A549 (cell line): ENCODE results near the gene ARHGEF11.

ENCODE experiments used
- CBX2 ChIP-seq: fragments of 200-600 bp; sonication (generic); IDR thresholded peaks from 2 replicates; pipeline ENCODE4 v1.6.1; 2016; ENCODE audit warnings: low read depth, mild to moderate bottlenecking, borderline replicate concordance
- EHMT2 ChIP-seq: fragments of 200-600 bp; sonication (generic); IDR thresholded peaks from 2 replicates; pipeline ENCODE4 v1.6.1; 2016; ENCODE audit warnings: antibody characterized with exemption, low read depth, mild to moderate bottlenecking, moderate library complexity
- ELK1 ChIP-seq: fragments of 150-350 bp; IDR thresholded peaks from 2 replicates; pipeline ENCODE4 v1.6.1; 2014; ENCODE audit warnings: low read depth, mild to moderate bottlenecking, low read length
- ESRRA ChIP-seq: fragments of 150-350 bp; IDR thresholded peaks from 2 replicates; pipeline ENCODE4 v1.6.1; 2014; ENCODE audit warnings: mild to moderate bottlenecking, low read length, borderline replicate concordance
- FOSL2 ChIP-seq, 2 experiments: fragments of 450-650 bp in 1 of 2; fragments of >200 bp in 1 of 2; sonication (Bioruptor Twin) in 1 of 2; formaldehyde crosslinking; IDR thresholded peaks; 2 replicates each; pipeline versions ENCODE4 v1.5.0 to v1.6.1; 2016 to 2020; ENCODE audit warnings: mild to moderate bottlenecking in 1 of 2, moderate library complexity in 1 of 2
- HDAC2 ChIP-seq: fragments of 200-600 bp; sonication (generic); IDR thresholded peaks from 2 replicates; pipeline ENCODE4 v1.6.1; 2016
- MAX ChIP-seq: IDR thresholded peaks from 2 replicates; pipeline ENCODE4 v1.6.1; 2012
- NR3C1 ChIP-seq: fragments of >200 bp; sonication (Bioruptor Twin); formaldehyde crosslinking; IDR thresholded peaks from 3 replicates; pipeline ENCODE4 v1.6.1; 2017
- POLR2A ChIP-seq: IDR thresholded peaks from 2 replicates; pipeline ENCODE4 v1.6.1; 2012; ENCODE audit warnings: mild to moderate bottlenecking, low read length
- REST ChIP-seq: fragments of 200-600 bp; sonication (generic); IDR thresholded peaks from 2 replicates; pipeline ENCODE4 v1.6.1; 2016; ENCODE audit warnings: antibody characterized with exemption, mild to moderate bottlenecking, moderate library complexity
- SMC3 ChIP-seq: fragments of >200 bp; sonication (Bioruptor Twin); formaldehyde crosslinking; IDR thresholded peaks from 3 replicates; pipeline ENCODE4 v1.6.1; 2018; ENCODE audit warnings: inconsistent platforms
- TF ChIP-seq, protein P1 (sequence below): fragments of >200 bp; sonication (Bioruptor Twin); formaldehyde crosslinking; IDR thresholded peaks from 3 replicates; pipeline ENCODE4 v1.5.1; 2016

- TF ChIP-seq, protein P1, sequence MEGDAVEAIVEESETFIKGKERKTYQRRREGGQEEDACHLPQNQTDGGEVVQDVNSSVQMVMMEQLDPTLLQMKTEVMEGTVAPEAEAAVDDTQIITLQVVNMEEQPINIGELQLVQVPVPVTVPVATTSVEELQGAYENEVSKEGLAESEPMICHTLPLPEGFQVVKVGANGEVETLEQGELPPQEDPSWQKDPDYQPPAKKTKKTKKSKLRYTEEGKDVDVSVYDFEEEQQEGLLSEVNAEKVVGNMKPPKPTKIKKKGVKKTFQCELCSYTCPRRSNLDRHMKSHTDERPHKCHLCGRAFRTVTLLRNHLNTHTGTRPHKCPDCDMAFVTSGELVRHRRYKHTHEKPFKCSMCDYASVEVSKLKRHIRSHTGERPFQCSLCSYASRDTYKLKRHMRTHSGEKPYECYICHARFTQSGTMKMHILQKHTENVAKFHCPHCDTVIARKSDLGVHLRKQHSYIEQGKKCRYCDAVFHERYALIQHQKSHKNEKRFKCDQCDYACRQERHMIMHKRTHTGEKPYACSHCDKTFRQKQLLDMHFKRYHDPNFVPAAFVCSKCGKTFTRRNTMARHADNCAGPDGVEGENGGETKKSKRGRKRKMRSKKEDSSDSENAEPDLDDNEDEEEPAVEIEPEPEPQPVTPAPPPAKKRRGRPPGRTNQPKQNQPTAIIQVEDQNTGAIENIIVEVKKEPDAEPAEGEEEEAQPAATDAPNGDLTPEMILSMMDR, result no peak
- TF ChIP-seq HDAC2, result no peak
- no peak for TF ChIP-seq NR3C1
- TF ChIP-seq ESRRA, result no peak
- TF ChIP-seq CBX2, result no peak
- TF ChIP-seq MAX, result no peak
- no peak for TF ChIP-seq POLR2A
- TF ChIP-seq ELK1, result no peak
- TF ChIP-seq REST, result no peak
- no peak for TF ChIP-seq EHMT2
- no peak for TF ChIP-seq FOSL2 (IDR thresholded peaks at IDR 0.05)
- TF ChIP-seq FOSL2 (CRISPR knock-in tag; IDR thresholded peaks at IDR 0.05), result no peak
- TF ChIP-seq SMC3, result no peak
Observed at GRCh38 chr1:157081707-157082106, 36.2 kb upstream of the ARHGEF11 start.
